OCI-LY7 (cell line): ENCODE data around the gene SGMS1. TPM values are rescaled to one million over a fixed set of nuclear protein-coding genes. Genes with fewer than 3 reads are reported as not detected.
A peak's percentile ranks its signal among the peaks of the same experiment; 100 is the strongest.

Experiments
- BruUV-seq: library from RNA; stranded (reverse); fragments of 400-500 nt; replicated peaks from 2 replicates; lab custom pipeline; 2021; lab: Mats Ljungman, UMichigan
- CTCF ChIA-PET: fragments of 300-600 bp; sonication (Branson Sonifier 250); formaldehyde crosslinking; loops from one replicate; lab custom pipeline; 2022; ENCODE audit warnings: antibody characterized with exemption; ENCODE audit not compliant: unreplicated experiment; lab: Charles Lee
- POLR2A ChIA-PET: fragments of 300-600 bp; sonication (Branson Sonifier 250); formaldehyde crosslinking; loops from one replicate; lab custom pipeline; 2022; ENCODE audit warnings: antibody characterized with exemption; lab: Charles Lee
- DNase-seq: peaks from one replicate; pipeline ENCODE4 v3.0.0-alpha.2; 2015; ENCODE audit warnings: low spot score
- H2AFZ ChIP-seq: fragments of 200-600 bp; sonication (generic), shearing (Covaris generic); 2 replicates; pipeline ENCODE4 v1.6.1; 2014; ENCODE audit warnings: mild to moderate bottlenecking, antibody characterized with exemption, low read length, moderate library complexity
- H3K27ac ChIP-seq: fragments of 200-600 bp; sonication (generic); 2 replicates; pipeline ENCODE4 v1.5.1; 2014; ENCODE audit warnings: mixed run types, low read depth, mild to moderate bottlenecking, moderate library complexity, low read length, inconsistent platforms; ENCODE audit not compliant: poor library complexity, severe bottlenecking
- H3K36me3 ChIP-seq: fragments of 200-600 bp; sonication (generic); 2 replicates; pipeline ENCODE4 v1.6.1; 2014; ENCODE audit warnings: mild to moderate bottlenecking, antibody characterized with exemption, low read length, moderate library complexity, mixed read lengths; ENCODE audit not compliant: insufficient read depth
- H3K4me1 ChIP-seq: fragments of 200-600 bp; sonication (generic); 2 replicates; pipeline ENCODE4 v1.5.1; 2014; ENCODE audit warnings: mild to moderate bottlenecking, low read length; ENCODE audit not compliant: insufficient read depth, poor library complexity, severe bottlenecking
- H3K4me2 ChIP-seq: fragments of 200-600 bp; sonication (generic); 2 replicates; pipeline ENCODE4 v1.6.1; 2014; ENCODE audit warnings: mild to moderate bottlenecking, low read length
- H3K4me3 ChIP-seq: fragments of 200-600 bp; sonication (generic); 2 replicates; pipeline ENCODE4 v1.5.1; 2014; ENCODE audit warnings: mild to moderate bottlenecking, low read depth, low read length; ENCODE audit not compliant: poor library complexity, severe bottlenecking
- H3K79me2 ChIP-seq: fragments of 200-600 bp; sonication (generic); 2 replicates; pipeline ENCODE4 v1.6.1; 2016; ENCODE audit warnings: low read depth, mild to moderate bottlenecking, low read length, moderate library complexity, mixed read lengths; ENCODE audit not compliant: insufficient read depth
- H3K9me2 ChIP-seq: fragments of 200-600 bp; sonication (generic); 2 replicates; pipeline ENCODE4 v1.6.1; 2016; ENCODE audit warnings: mild to moderate bottlenecking, low read length, mixed read lengths; ENCODE audit not compliant: insufficient read depth
- H3K9me3 ChIP-seq: fragments of 200-600 bp; sonication (generic); 2 replicates; pipeline ENCODE4 v1.6.1; 2014; ENCODE audit warnings: mild to moderate bottlenecking, mixed run types, low read length, mixed read lengths
- H4K20me1 ChIP-seq: fragments of 200-600 bp; sonication (generic); 2 replicates; pipeline ENCODE4 v1.6.1; 2014; ENCODE audit warnings: mild to moderate bottlenecking, antibody characterized with exemption, low read length, moderate library complexity, mixed read lengths; ENCODE audit not compliant: insufficient read depth
- EZH2phosphoT487 ChIP-seq: fragments of 200-600 bp; sonication (generic); IDR thresholded peaks from 2 replicates; pipeline ENCODE4 v1.6.1; 2018; ENCODE audit warnings: low read depth, borderline replicate concordance, mild to moderate bottlenecking, mixed run types, antibody characterized with exemption, low read length, moderate library complexity, mixed read lengths
- intact Hi-C: fragments of 100-400 bp; cut with micrococcal nuclease; formaldehyde crosslinking; loops from one replicate; pipeline ENCODE4 v1.10.0; 2022; ENCODE audit not compliant: unreplicated experiment
- total RNA-seq, 2 experiments: library from RNA; depleted of rRNA in 1 of 2; stranded (reverse); fragments of >200 nt in 1 of 2; shearing (Covaris generic) in 1 of 2; gene quantifications; 2 replicates each; pipeline ENCODE4 v1.2.3, GENCODE V29; 2014 to 2022
- TF ChIP-seq, protein P1 (sequence below): fragments of 200-600 bp; sonication (generic); conservative IDR thresholded peaks from 2 replicates; pipeline ENCODE4 v1.5.1; 2014; ENCODE audit warnings: mild to moderate bottlenecking, antibody characterized with exemption, low read length, moderate library complexity, mixed read lengths

Gene SGMS1
- total RNA-seq, 2 experiments from 2014 or later, result 45.4 to 57.5 TPM

DNA sequence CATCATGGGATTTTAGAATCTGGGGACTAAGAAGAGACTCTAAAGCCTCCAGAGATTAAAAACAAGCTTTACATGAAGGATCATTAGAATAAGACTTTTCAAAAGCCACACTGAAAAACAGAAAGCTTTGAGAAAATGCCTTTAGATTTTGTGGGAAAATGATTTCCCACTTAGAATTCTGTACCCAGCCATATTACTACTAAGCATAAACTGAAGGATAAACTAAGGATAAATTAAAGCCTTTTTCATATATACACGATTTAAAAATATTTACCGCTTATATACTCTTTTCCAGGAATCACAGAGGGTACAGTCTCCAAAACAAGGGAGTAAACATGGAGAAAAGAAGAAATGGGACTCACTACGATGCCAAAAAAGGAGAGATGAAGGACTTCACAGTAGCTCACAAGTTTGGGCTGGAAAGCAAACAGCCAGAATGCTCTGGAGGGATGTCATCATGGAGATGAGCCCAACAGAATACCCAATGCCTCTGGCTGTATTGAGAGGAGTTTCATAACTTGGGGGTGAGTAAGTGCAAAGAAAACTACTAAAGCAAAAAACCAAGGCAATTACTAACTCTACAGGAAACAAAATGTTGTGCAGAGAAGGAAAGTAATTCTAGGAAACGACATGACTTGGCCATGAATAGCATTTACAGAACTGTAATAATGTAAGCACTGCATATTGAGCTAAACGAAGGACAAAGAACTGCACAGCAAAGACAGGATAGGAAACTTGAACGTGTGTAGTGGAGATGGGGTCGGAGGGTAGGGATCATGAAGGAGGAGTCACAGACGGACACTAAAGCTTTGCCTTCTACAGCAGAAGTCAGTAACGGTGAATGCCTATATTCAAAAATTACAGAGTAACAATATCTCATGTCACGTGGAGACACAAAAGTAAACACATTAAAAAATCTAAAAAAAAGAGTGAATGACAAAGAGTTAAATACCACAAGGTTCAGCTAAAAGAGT lies 311.0 kb downstream of the SGMS1 start:
- CTCF ChIA-PET, result no interaction called here
- TF ChIP-seq EZH2phosphoT487, result no peak
- TF ChIP-seq, protein P1, sequence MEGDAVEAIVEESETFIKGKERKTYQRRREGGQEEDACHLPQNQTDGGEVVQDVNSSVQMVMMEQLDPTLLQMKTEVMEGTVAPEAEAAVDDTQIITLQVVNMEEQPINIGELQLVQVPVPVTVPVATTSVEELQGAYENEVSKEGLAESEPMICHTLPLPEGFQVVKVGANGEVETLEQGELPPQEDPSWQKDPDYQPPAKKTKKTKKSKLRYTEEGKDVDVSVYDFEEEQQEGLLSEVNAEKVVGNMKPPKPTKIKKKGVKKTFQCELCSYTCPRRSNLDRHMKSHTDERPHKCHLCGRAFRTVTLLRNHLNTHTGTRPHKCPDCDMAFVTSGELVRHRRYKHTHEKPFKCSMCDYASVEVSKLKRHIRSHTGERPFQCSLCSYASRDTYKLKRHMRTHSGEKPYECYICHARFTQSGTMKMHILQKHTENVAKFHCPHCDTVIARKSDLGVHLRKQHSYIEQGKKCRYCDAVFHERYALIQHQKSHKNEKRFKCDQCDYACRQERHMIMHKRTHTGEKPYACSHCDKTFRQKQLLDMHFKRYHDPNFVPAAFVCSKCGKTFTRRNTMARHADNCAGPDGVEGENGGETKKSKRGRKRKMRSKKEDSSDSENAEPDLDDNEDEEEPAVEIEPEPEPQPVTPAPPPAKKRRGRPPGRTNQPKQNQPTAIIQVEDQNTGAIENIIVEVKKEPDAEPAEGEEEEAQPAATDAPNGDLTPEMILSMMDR, result no peak
- intact Hi-C loops, result no loop called here
- no peaks in the 10 kb centered on the region for H4K20me1 ChIP-seq
- no peak overlapping the region for H3K27ac ChIP-seq
- no peaks in the 10 kb centered on the region for H3K9me3 ChIP-seq
- peaks cover 65% of the 10 kb centered on the region for H3K36me3 ChIP-seq
- DNase-seq, result no peak
- POLR2A ChIA-PET, result interaction anchor here (0.9 to 1.5 kb wide), 4 partner anchors 12 to 24 kb away, joined by 3 to 6 read pairs (median 4); no protein-coding TSS in a partner anchor
- BruUV-seq, result no TSS peak
- H3K9me2 ChIP-seq, result no peaks in the 10 kb centered on the region
- no peak overlapping the region for H3K4me3 ChIP-seq
- peaks cover 6% of the 10 kb centered on the region for H3K79me2 ChIP-seq
- H2AFZ ChIP-seq, result no peak overlapping the region
- H3K4me2 ChIP-seq, result no peak overlapping the region
- peaks cover 21% of the 10 kb centered on the region for H3K4me1 ChIP-seq

GRCh38 chr10:50310560-50311174 lies 313.1 kb downstream of the SGMS1 start:
- H3K79me2 ChIP-seq, result peaks cover 6% of the 10 kb centered on the region
- TF ChIP-seq, protein P1, result peak; percentile 66
- no peak for TF ChIP-seq EZH2phosphoT487
- H2AFZ ChIP-seq, result no peak overlapping the region
- H3K4me2 ChIP-seq, result no peak overlapping the region
- no peaks in the 10 kb centered on the region for H3K9me3 ChIP-seq
- H3K4me1 ChIP-seq, result peaks cover 6% of the 10 kb centered on the region
- DNase-seq, result peak; percentile 33
- intact Hi-C loops, result no loop called here
- H3K27ac ChIP-seq, result no peak overlapping the region
- BruUV-seq, result no TSS peak
- ChIA-PET POLR2A (interaction anchor here (0.8 kb wide), 1 partner anchor 66 kb away, joined by 3 read pairs; no protein-coding TSS in a partner anchor), CTCF (no interaction called here)
- no peak overlapping the region for H3K4me3 ChIP-seq
- no peaks in the 10 kb centered on the region for H4K20me1 ChIP-seq
- H3K36me3 ChIP-seq, result peaks cover 75% of the 10 kb centered on the region
- no peaks in the 10 kb centered on the region for H3K9me2 ChIP-seq
